H9 (cell line): ENCODE measurements around the gene TRPV6. TPM values are rescaled to one million over a fixed set of nuclear protein-coding genes. Genes with fewer than 3 reads are reported as not detected.

ENCODE experiments used
- DNase-seq: peaks from one replicate; pipeline ENCODE4 v3.0.0-alpha.2; 2017
- H2AFZ ChIP-seq: one replicate; pipeline ENCODE4 v1.6.1; 2013; ENCODE audit warnings: mild to moderate bottlenecking, low read length, control low read depth, moderate library complexity
- H2AK5ac ChIP-seq: 2 replicates; pipeline ENCODE4 v1.6.1; 2013; ENCODE audit warnings: low read length, control low read depth, mixed read lengths; ENCODE audit not compliant: insufficient read length
- H2BK120ac ChIP-seq: one replicate; pipeline ENCODE4 v1.6.1; 2013; ENCODE audit warnings: low read depth, mild to moderate bottlenecking, low read length, control low read depth, inconsistent platforms; ENCODE audit not compliant: poor library complexity, severe bottlenecking
- H2BK12ac ChIP-seq: 2 replicates; pipeline ENCODE4 v1.6.1; 2013; ENCODE audit warnings: low read length, control low read depth, mixed read lengths, low read depth; ENCODE audit not compliant: insufficient read length
- H2BK15ac ChIP-seq: 2 replicates; pipeline ENCODE4 v1.6.1; 2013; ENCODE audit warnings: low read depth, low read length, control low read depth
- H2BK20ac ChIP-seq: one replicate; pipeline ENCODE4 v1.6.1; 2013; ENCODE audit warnings: low read depth, mild to moderate bottlenecking, low read length, control low read depth, inconsistent platforms; ENCODE audit not compliant: poor library complexity, severe bottlenecking
- H2BK5ac ChIP-seq: 2 replicates; pipeline ENCODE4 v1.6.1; 2013; ENCODE audit warnings: low read length, control low read depth, mixed read lengths; ENCODE audit not compliant: insufficient read length
- H3K14ac ChIP-seq: 2 replicates; pipeline ENCODE4 v1.6.1; 2013; ENCODE audit warnings: low read length, control low read depth; ENCODE audit not compliant: insufficient read depth
- H3K18ac ChIP-seq: 2 replicates; pipeline ENCODE4 v1.6.1; 2013; ENCODE audit warnings: low read depth, mild to moderate bottlenecking, mixed read lengths, low read length, control low read depth; ENCODE audit not compliant: insufficient read length
- H3K23ac ChIP-seq: 2 replicates; pipeline ENCODE4 v1.6.1; 2013; ENCODE audit warnings: low read length, control low read depth, mixed read lengths, low read depth; ENCODE audit not compliant: insufficient read length
- H3K23me2 ChIP-seq: 2 replicates; pipeline ENCODE4 v1.6.1; 2013; ENCODE audit warnings: low read depth, mild to moderate bottlenecking, mixed read lengths, low read length, control low read depth; ENCODE audit not compliant: insufficient read length, poor library complexity, severe bottlenecking
- H3K27ac ChIP-seq: 2 replicates; pipeline ENCODE4 v1.5.1; 2013; ENCODE audit warnings: low read length, control low read depth, mixed read lengths, low read depth; ENCODE audit not compliant: insufficient read length
- H3K27me3 ChIP-seq: 2 replicates; pipeline ENCODE4 v1.6.1; 2013; ENCODE audit warnings: low read length, control low read depth, inconsistent platforms; ENCODE audit not compliant: insufficient read depth
- H3K4ac ChIP-seq: 2 replicates; pipeline ENCODE4 v1.6.1; 2013; ENCODE audit warnings: low read depth, mild to moderate bottlenecking, control low read depth, inconsistent platforms, low read length, moderate library complexity
- H3K4me1 ChIP-seq: 2 replicates; pipeline ENCODE4 v1.6.1; 2013; ENCODE audit warnings: low read length, control low read depth, inconsistent platforms; ENCODE audit not compliant: insufficient read depth
- H3K4me2 ChIP-seq: 2 replicates; pipeline ENCODE4 v1.6.1; 2013; ENCODE audit warnings: low read length, control low read depth, mixed read lengths; ENCODE audit not compliant: insufficient read length, insufficient read depth
- H3K56ac ChIP-seq: 2 replicates; pipeline ENCODE4 v1.6.1; 2013; ENCODE audit warnings: low read depth, mild to moderate bottlenecking, mixed read lengths, low read length, control low read depth; ENCODE audit not compliant: insufficient read length
- H3K79me1 ChIP-seq: 2 replicates; pipeline ENCODE4 v1.6.1; 2013; ENCODE audit warnings: low read depth, mild to moderate bottlenecking, moderate library complexity, low read length, control low read depth, inconsistent platforms; ENCODE audit not compliant: insufficient read depth, poor library complexity, severe bottlenecking
- H3K79me2 ChIP-seq: 2 replicates; pipeline ENCODE4 v1.6.1; 2013; ENCODE audit warnings: low read length, control low read depth, inconsistent platforms; ENCODE audit not compliant: insufficient read depth
- H3K9ac ChIP-seq: 2 replicates; pipeline ENCODE4 v1.6.1; 2013; ENCODE audit warnings: low read length, control low read depth, mixed read lengths; ENCODE audit not compliant: insufficient read length; ENCODE audit errors: extremely low read depth
- H3K9me3 ChIP-seq: one replicate; pipeline ENCODE4 v1.6.1; 2013; ENCODE audit warnings: low read depth, low read length, inconsistent platforms; ENCODE audit not compliant: control insufficient read depth
- H3T11ph ChIP-seq: one replicate; pipeline ENCODE4 v1.6.1; 2013; ENCODE audit warnings: mild to moderate bottlenecking, low read length, control low read depth, inconsistent platforms
- H4K20me1 ChIP-seq: one replicate; pipeline ENCODE4 v1.6.1; 2013; ENCODE audit not compliant: control insufficient read depth, insufficient read length, insufficient read depth
- H4K5ac ChIP-seq: 2 replicates; pipeline ENCODE4 v1.6.1; 2013; ENCODE audit warnings: low read depth, mild to moderate bottlenecking, mixed read lengths, low read length, control low read depth; ENCODE audit not compliant: insufficient read length
- H4K8ac ChIP-seq: replicated peaks from 2 replicates; pipeline ENCODE4 v1.6.1; 2013; ENCODE audit warnings: low read length, control low read depth, mixed read lengths, low read depth; ENCODE audit not compliant: insufficient read length
- H4K91ac ChIP-seq: 2 replicates; pipeline ENCODE4 v1.6.1; 2013; ENCODE audit warnings: low read depth, mild to moderate bottlenecking, moderate library complexity, mixed read lengths, low read length, control low read depth; ENCODE audit not compliant: insufficient read length
- H3K27ac Mint-ChIP-seq, 3 experiments: 2 replicates in 2 of 3; 3 replicates in 1 of 3; pipeline ENCODE4 v1.8.0; 2020 to 2021; ENCODE audit warnings: mixed read lengths in 3 of 3, mild to moderate bottlenecking in 1 of 3, moderate library complexity in 1 of 3
- H3K27me3 Mint-ChIP-seq: 2 replicates; pipeline ENCODE4 v1.8.0; 2021; ENCODE audit warnings: low read depth, mild to moderate bottlenecking, moderate library complexity, mixed read lengths
- H3K36me3 Mint-ChIP-seq, 3 experiments: 2 replicates in 2 of 3; 3 replicates in 1 of 3; pipeline ENCODE4 v1.8.0; 2020 to 2021; ENCODE audit warnings: low read depth in 3 of 3, mixed read lengths in 3 of 3; ENCODE audit not compliant: insufficient read depth in 1 of 3
- H3K4me1 Mint-ChIP-seq, 2 experiments: 2 replicates each; pipeline ENCODE4 v1.8.0; 2020; ENCODE audit warnings: mixed read lengths in 2 of 2
- H3K4me3 Mint-ChIP-seq, 2 experiments: 2 replicates in 1 of 2; 3 replicates in 1 of 2; pipeline ENCODE4 v1.8.0; 2020 to 2021; ENCODE audit warnings: mild to moderate bottlenecking in 2 of 2, mixed read lengths in 2 of 2, moderate library complexity in 1 of 2
- H3K9me3 Mint-ChIP-seq, 2 experiments: 2 replicates in 1 of 2; 3 replicates in 1 of 2; pipeline ENCODE4 v1.8.0; 2020; ENCODE audit warnings: mild to moderate bottlenecking in 2 of 2, mixed read lengths in 2 of 2, moderate library complexity in 1 of 2
- total RNA-seq: library from RNA; stranded (reverse); gene quantifications from 2 replicates; pipeline ENCODE4 v1.2.1, GENCODE V29; 2021
- TF ChIP-seq, protein P1 (sequence below): fragments of 200-600 bp; sonication (generic); conservative IDR thresholded peaks from 3 replicates; pipeline ENCODE4 v1.8.0; 2021; ENCODE audit warnings: antibody characterized with exemption, mild to moderate bottlenecking

Gene TRPV6
- total RNA-seq, 1 experiment from 2014 or later: 0.61 TPM

DNA sequence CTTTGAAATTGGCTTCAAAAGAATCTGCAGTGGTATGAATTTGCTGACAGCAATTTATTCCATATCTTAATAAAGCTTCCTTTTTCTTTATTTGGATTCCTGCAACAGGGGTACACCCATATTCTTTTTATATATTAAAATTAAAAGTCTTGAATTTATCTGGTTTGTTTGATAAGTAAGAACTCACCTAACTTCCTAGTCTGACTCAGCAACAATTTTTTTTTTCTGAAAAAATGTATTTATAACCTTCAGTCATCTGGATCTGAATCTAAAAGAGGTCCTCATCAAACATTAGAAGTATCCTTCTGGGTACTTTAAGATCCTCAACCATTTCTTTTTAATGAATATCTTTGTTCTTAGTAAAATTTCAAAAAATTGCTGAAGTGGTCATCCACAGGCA lies 26.1 kb downstream of the TRPV6 start:
- no peak overlapping the region for H2BK12ac ChIP-seq
- no peak overlapping the region for H4K91ac ChIP-seq
- no peaks in the 10 kb centered on the region for H3K79me2 ChIP-seq
- peaks cover 28% of the 10 kb centered on the region for H3K27me3 Mint-ChIP-seq
- peaks cover 39 to 45% of the 10 kb centered on the region in 2 experiments for H3K4me1 Mint-ChIP-seq
- H3K18ac ChIP-seq: no peak overlapping the region
- H3T11ph ChIP-seq: no peak overlapping the region
- H4K8ac ChIP-seq: no peak overlapping the region
- H3K9me3 Mint-ChIP-seq: no peaks in the 10 kb centered on the region
- peaks cover 4% of the 10 kb centered on the region; the same call in 1 of the 2 replicates for H3K27me3 ChIP-seq
- no peak overlapping the region for H2BK120ac ChIP-seq
- no peak overlapping the region for H3K4me2 ChIP-seq
- H3K14ac ChIP-seq: no peak overlapping the region
- no peak overlapping the region for H2AFZ ChIP-seq
- peaks cover 11% of the 10 kb centered on the region for H3K4me1 ChIP-seq
- peaks cover 0 to 10% (median 0%) of the 10 kb centered on the region in 3 experiments; a peak in 3 of 7 replicates for H3K36me3 Mint-ChIP-seq
- H3K9ac ChIP-seq: no peak overlapping the region
- H3K9me3 ChIP-seq: no peaks in the 10 kb centered on the region
- no peak overlapping the region for H2BK20ac ChIP-seq
- DNase-seq: no peak
- H2BK15ac ChIP-seq: no peak overlapping the region
- H3K27ac Mint-ChIP-seq: no peak overlapping the region
- no peak overlapping the region for H3K27ac ChIP-seq
- no peak overlapping the region for H3K4me3 Mint-ChIP-seq
- no peak overlapping the region for H4K5ac ChIP-seq
- H3K56ac ChIP-seq: no peak overlapping the region
- no peaks in the 10 kb centered on the region for H3K79me1 ChIP-seq
- H4K20me1 ChIP-seq: no peaks in the 10 kb centered on the region
- peaks cover 9% of the 10 kb centered on the region for H3K23me2 ChIP-seq
- TF ChIP-seq, protein P1, sequence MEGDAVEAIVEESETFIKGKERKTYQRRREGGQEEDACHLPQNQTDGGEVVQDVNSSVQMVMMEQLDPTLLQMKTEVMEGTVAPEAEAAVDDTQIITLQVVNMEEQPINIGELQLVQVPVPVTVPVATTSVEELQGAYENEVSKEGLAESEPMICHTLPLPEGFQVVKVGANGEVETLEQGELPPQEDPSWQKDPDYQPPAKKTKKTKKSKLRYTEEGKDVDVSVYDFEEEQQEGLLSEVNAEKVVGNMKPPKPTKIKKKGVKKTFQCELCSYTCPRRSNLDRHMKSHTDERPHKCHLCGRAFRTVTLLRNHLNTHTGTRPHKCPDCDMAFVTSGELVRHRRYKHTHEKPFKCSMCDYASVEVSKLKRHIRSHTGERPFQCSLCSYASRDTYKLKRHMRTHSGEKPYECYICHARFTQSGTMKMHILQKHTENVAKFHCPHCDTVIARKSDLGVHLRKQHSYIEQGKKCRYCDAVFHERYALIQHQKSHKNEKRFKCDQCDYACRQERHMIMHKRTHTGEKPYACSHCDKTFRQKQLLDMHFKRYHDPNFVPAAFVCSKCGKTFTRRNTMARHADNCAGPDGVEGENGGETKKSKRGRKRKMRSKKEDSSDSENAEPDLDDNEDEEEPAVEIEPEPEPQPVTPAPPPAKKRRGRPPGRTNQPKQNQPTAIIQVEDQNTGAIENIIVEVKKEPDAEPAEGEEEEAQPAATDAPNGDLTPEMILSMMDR: no peak
- no peak overlapping the region for H2AK5ac ChIP-seq
- H3K4ac ChIP-seq: no peak overlapping the region
- H3K23ac ChIP-seq: no peak overlapping the region
- H2BK5ac ChIP-seq: no peak overlapping the region
